ENCODE data around the gene DIP2C. TPM values are rescaled to one million over a fixed set of nuclear protein-coding genes. Genes with fewer than 3 reads are reported as not detected.
A peak's percentile ranks its signal among the peaks of the same experiment; 100 is the strongest.

DIP2C gene
- total RNA-seq, 1 donor from 2014 or later = 31.5 TPM

- no peak for DNase-seq (ENCODE audit: low spot score)
Measured at GRCh38 chr10:498760-499435, 190.6 kb downstream of the DIP2C start.

GRCh38 chr10:497898-498451, 191.5 kb downstream of the DIP2C start:
- DNase-seq (ENCODE audit: low spot score) = no peak

DNA sequence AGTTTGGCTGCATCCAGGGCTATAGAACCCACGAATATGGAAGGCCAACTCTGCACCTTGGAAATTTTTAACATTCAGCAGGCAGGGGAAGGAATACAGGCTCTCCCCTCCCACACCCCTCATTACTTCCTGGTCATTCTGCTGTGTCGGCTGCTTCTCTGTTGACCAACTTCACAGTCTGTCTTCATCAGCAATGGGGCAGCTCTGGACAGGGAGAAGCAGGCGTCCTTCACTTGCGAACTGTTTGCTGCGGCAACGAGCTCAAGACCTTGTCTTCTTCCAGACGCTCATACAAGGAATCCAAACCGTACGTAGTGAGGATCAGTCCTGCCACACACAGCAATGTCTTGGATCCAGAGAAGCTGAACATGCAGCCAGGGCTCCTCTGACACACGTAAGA, 192.2 kb downstream of the DIP2C start:
- DNase-seq (ENCODE audit: low spot score) = no peak

- DNase-seq (ENCODE audit: low spot score) = no peak
Measured at GRCh38 chr10:494556-494955, 194.9 kb downstream of the DIP2C start.

DNA sequence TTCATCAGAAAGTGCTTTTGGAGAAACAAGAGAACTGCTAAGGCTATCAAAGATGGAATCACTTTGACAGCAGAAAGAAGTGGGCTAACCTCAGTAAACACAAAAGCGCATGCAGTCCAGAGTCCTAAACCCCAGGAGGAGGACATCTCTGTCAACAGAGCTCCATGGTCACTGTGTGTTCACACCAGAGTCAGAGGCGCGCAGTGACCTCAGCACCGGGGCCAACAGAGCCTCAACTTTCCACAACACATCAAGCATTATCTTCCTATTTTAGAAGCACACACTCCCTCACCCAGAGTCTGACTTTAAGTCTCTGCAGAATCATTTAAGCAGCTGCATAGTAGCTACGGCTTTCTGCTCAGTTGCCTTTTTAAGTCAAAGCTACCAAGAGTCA, 195.3 kb downstream of the DIP2C start:
- DNase-seq (ENCODE audit: low spot score) = no peak

DNA sequence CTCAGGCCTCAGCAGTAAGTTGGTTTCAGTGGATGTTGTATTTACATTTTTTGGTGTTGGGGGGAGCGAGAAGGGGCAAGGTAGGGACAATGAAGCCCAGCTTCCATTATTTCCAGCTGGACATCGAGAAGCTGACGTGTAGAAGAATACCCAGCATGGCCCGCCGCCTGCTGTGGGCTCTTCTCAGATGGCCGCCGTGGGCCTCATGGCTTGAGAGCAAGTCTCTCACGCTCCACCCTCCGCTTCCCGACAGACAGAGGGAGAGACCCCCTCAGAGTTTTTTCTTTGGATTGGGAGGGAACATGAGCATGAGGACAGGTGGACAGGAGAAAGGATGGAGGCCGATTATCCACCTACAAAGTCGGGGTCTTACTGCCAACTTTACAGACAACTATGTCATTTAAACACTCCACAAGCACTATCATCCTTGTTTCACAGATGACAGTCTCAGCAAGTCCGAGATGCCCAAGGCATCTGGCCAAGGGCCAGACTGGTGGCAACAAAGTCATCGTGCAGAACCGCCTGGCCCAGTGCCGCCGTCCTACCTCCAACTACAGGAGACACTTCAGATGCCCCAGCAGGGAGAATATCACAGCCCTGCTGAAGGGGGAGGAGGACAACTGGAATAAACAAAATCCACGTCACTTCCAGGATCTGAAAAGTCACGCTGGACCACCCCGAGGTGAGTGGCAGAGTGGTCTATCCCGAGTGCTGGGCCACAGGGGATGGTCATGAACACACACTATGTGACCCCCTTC, 195.9 kb downstream of the DIP2C start:
- no peak for DNase-seq (ENCODE audit: low spot score)

- DNase-seq (ENCODE audit: low spot score) = no peak
Measured at GRCh38 chr10:492836-493235, 196.6 kb downstream of the DIP2C start.

DNA sequence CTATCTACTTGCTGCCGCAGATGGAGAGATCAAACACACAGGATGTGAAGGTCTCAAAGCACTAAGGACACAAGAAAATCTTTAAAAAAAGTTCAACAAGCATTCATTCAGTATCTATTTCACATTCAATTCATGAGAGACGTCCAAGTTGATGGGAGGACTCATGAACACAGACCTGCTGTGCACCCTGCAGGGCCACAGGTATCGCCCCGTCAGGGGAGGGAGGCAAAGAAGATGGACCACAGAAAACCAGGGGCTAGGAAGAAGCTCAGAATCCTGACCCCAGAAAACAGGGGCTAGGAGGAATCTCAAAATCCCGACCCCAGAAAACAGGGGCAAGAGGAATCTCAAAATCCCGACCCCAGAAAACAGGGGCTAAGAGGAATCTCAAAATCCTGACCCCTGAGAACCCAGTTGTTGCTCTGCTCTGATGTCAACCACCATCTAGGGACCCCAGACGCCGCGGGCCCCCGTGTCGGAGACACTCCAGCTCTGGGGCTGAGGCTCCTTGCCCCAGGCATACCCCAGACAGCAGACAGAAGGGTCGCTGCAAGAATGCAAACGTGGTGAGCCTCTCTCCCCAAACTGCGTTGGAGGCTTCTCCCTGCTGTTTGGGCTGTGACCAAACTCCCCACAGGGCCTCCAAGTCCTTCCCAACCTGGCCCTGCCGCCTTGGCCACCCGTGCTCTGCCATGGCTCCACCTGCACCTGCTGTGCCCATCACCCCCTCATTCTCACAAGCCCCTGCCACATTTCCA, 197.6 kb downstream of the DIP2C start:
- DNase-seq (ENCODE audit: low spot score) = no peak

GRCh38 chr10:490891-491571, 198.4 kb downstream of the DIP2C start:
- DNase-seq (ENCODE audit: low spot score) = peak; percentile 44

DNA sequence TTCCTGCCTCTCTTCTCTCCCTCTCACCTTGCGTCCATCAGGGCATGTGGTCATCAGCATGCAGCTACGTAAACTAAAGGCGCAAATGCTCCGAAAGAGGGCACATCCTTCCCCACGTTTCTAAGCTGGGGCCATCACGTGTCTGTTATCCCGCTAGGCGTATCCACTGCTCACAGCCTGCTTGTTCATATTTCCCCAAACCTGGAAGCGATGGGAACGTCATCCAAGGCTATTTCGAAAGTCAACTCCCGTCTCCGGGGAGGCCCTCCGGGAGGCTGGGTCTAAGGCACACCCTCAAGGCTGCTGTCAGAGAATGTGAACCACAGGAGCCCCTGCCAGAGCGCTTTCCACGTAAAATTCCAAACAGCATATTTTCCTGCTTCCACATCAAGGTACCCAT, 199.2 kb downstream of the DIP2C start:
- DNase-seq (ENCODE audit: low spot score) = no peak

DNA sequence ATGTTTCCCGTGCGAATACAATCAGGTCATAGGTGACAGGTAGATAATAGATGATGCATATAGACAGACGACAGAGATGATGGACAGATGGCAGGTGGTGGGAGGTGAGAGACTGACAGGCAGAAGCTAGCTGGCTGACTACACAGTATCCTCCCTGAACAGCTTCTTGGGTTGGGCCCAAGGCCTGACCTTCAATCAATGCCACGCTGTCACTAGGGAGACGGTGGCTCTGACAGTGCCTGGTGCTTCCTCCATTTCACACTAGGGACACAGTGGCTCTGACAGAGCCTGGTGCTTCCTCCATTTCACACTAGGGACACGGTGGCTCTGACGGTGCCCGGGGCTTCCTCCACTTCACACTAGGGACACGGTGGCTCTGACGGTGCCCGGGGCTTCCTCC, 200.1 kb downstream of the DIP2C start:
- DNase-seq (ENCODE audit: low spot score) = no peak

GRCh38 chr10:488933-489215, 200.6 kb downstream of the DIP2C start:
- no peak for DNase-seq (ENCODE audit: low spot score)

GRCh38 chr10:488081-488932, 201.2 kb downstream of the DIP2C start:
- DNase-seq (ENCODE audit: low spot score) = no peak

DNA sequence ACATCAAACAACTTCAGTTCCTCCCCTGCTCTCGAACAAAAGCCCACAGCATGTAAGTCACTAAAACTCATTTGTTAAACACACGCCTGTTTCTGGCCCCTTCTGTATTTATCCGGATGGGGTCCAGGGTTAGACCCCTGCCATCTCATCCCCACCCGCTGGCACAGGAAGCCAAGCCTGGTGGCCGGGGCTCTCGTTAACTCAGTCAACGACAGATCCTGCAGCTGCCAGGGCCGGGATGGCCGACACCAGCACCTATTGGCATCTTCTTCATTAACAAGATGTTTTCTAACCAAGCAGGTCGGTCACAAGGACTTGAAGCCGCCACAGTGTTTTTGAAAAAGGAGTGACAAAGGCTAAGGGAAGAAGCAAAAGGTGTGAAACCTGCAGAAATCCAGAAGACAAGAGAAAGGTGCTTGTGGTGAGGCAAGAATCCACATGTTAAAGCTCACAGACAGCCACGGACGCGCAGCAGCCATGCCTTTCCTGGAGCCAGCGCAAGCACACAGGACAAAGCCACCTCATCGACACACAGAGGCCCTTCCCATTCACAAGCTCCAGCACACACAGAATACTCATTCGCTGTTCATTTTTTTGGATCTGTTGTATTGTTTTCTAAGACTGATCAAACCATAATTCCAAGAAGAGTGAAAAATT, 202.7 kb downstream of the DIP2C start:
- no peak for DNase-seq (ENCODE audit: low spot score)

GRCh38 chr10:486206-486605, 203.3 kb downstream of the DIP2C start:
- no peak for DNase-seq (ENCODE audit: low spot score)

- no peak for DNase-seq (ENCODE audit: low spot score)
Measured at GRCh38 chr10:485776-486175, 203.7 kb downstream of the DIP2C start.

- DNase-seq (ENCODE audit: low spot score) = no peak
Measured at GRCh38 chr10:484925-485661, 204.4 kb downstream of the DIP2C start.

- DNase-seq (ENCODE audit: low spot score) = no peak
Measured at GRCh38 chr10:484441-484924, 205.0 kb downstream of the DIP2C start.

GRCh38 chr10:483261-483660, 206.2 kb downstream of the DIP2C start:
- no peak for DNase-seq (ENCODE audit: low spot score)

GRCh38 chr10:482848-483247, 206.6 kb downstream of the DIP2C start:
- no peak for DNase-seq (ENCODE audit: low spot score)

Data from mucosa of gallbladder (tissue), 1 donor.